DOHH2 (cell line): ENCODE data around the gene DOK7.

Source experiments
- H3F3A ChIP-seq: fragments of 200-600 bp; sonication (generic), shearing (Covaris generic); 2 replicates; pipeline ENCODE4 v1.6.0; 2016; ENCODE audit warnings: antibody characterized with exemption, mild to moderate bottlenecking; ENCODE audit not compliant: control insufficient read depth, insufficient read depth
- H3K27ac ChIP-seq: fragments of 200-600 bp; sonication (generic); 2 replicates; pipeline ENCODE4 v1.5.1; 2014; ENCODE audit warnings: low read depth, mild to moderate bottlenecking, low read length, moderate library complexity
- H3K27me3 ChIP-seq: fragments of 200-600 bp; sonication (generic); 2 replicates; pipeline ENCODE4 v1.6.1; 2014; ENCODE audit warnings: mild to moderate bottlenecking, low read length, mixed read lengths; ENCODE audit not compliant: control insufficient read depth
- H3K36me3 ChIP-seq: fragments of 200-600 bp; sonication (generic); 2 replicates; pipeline ENCODE4 v1.6.1; 2014; ENCODE audit warnings: mild to moderate bottlenecking, low read length, moderate library complexity, mixed read lengths; ENCODE audit not compliant: control insufficient read depth
- H3K4me1 ChIP-seq: fragments of 200-600 bp; sonication (generic); 2 replicates; pipeline ENCODE4 v1.6.1; 2014; ENCODE audit warnings: mild to moderate bottlenecking, low read length, mixed read lengths; ENCODE audit not compliant: control insufficient read depth
- H3K4me2 ChIP-seq: fragments of 200-600 bp; sonication (generic); 2 replicates; pipeline ENCODE4 v1.6.0; 2014; ENCODE audit warnings: mild to moderate bottlenecking, low read length, moderate library complexity
- H3K4me3 ChIP-seq: fragments of 200-600 bp; sonication (generic); 2 replicates; pipeline ENCODE4 v1.5.1; 2014; ENCODE audit warnings: mild to moderate bottlenecking, low read length, mixed read lengths
- H3K79me2 ChIP-seq: fragments of 200-600 bp; sonication (generic); 2 replicates; pipeline ENCODE4 v1.6.1; 2014; ENCODE audit warnings: mild to moderate bottlenecking, low read length, mixed read lengths; ENCODE audit not compliant: control insufficient read depth
- H3K9me2 ChIP-seq: fragments of 200-600 bp; sonication (generic); replicated peaks from 2 replicates; pipeline ENCODE4 v1.6.1; 2014; ENCODE audit warnings: mild to moderate bottlenecking, low read length, mixed read lengths; ENCODE audit not compliant: control insufficient read depth
- H3K9me3 ChIP-seq: fragments of 200-600 bp; sonication (generic); 2 replicates; pipeline ENCODE4 v1.6.1; 2014; ENCODE audit warnings: antibody characterized with exemption, low read length, mixed read lengths; ENCODE audit not compliant: control insufficient read depth, insufficient read depth
- H4K20me1 ChIP-seq: fragments of 200-600 bp; sonication (generic); 2 replicates; pipeline ENCODE4 v1.6.0; 2014; ENCODE audit warnings: low read depth, mild to moderate bottlenecking, antibody characterized with exemption, low read length, moderate library complexity; ENCODE audit not compliant: control insufficient read depth, insufficient read depth
- CTCF ChIP-seq: fragments of 200-600 bp; sonication (generic); IDR thresholded peaks from one replicate; pipeline ENCODE4 v1.5.1; 2014; ENCODE audit warnings: antibody characterized with exemption, mild to moderate bottlenecking, low read depth, low read length; ENCODE audit not compliant: poor library complexity, severe bottlenecking
- EZH2phosphoT487 ChIP-seq: fragments of 200-600 bp; sonication (generic); IDR thresholded peaks from 2 replicates; pipeline ENCODE4 v1.6.1; 2017; ENCODE audit warnings: borderline replicate concordance, mild to moderate bottlenecking, antibody characterized with exemption, low read length, moderate library complexity, mixed read lengths

DOK7 gene

DNA sequence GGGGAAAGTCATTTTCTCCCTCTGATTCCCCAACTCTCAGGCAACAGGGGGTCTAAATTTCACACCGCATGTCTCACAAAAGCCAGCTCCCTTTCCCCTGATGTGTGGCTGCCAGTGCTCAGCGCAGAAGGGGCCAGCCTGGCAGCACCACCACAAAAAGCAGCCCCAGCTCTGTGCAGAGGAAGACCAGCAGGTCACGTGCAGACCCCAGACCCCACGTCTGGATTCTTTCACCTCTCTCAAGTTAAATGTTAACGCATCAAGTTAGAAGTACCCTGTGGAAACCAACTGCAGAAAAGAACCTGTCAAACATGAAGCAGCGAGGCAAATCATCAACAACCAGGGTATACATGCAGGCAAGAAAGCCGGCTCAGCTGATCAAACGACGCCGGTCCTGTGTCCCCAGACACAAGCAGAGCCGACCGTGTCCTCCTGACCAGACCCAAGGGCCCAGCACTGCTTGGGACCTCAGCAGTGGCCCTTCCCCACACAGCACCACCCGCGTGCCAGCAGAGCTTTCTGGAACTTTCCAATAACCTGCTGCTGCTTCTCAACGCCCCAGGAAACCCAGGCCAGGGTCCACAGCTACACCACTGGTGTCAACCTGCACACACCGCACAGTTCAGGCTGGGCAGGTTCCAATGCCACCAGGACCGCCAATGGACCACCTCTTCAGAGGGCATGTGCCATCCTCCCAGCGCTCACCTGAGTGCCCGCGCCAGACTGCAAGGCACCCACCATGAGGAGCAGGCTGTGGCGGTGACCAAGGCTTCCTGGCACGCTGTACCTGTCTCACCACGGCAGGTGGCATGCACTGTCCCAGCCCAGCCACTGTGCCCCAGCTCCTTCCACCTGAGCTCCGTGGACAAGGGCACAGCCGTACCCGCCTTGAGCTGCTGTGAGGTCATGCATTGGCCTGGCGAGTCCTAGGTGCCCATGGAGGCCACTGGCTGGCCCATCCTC lies 65.1 kb downstream of the DOK7 start:
- peaks cover 17% of the 10 kb centered on the region for H4K20me1 ChIP-seq
- H3K27me3 ChIP-seq: no peaks in the 10 kb centered on the region
- H3K4me1 ChIP-seq: peaks cover 33% of the 10 kb centered on the region
- H3K79me2 ChIP-seq: peaks cover 56% of the 10 kb centered on the region
- H3K4me2 ChIP-seq: no peak overlapping the region
- peaks cover 42% of the 10 kb centered on the region for H3K36me3 ChIP-seq
- no peak overlapping the region for H3K27ac ChIP-seq
- H3K9me3 ChIP-seq: no peaks in the 10 kb centered on the region
- no peak overlapping the region for H3K4me3 ChIP-seq
- no peaks in the 10 kb centered on the region for H3K9me2 ChIP-seq
- no peaks in the 10 kb centered on the region for H3F3A ChIP-seq
- TF ChIP-seq EZH2phosphoT487 (no peak), CTCF (no peak)

DNA sequence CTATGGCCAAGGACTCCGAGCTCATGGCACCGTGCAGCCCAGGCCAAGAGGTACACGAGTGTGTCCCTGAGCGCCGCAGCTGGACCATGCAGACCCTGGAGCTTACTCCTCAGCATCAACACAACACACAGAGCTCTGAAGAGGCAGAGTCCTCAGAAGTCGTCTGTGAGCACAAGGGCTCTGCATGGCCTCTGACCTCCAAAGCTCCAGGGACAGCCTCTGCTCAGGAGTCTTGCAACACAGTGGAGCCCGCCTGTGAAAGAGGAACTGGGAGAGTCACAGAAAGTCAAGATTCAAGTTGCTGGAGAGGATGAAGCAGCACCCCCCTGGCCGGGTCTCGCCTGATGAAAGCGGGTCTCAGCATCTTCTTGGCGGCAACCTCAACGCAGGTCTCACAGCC lies 66.3 kb downstream of the DOK7 start:
- Histone ChIP-seq H3F3A (no peaks in the 10 kb centered on the region), H3K27me3 (no peaks in the 10 kb centered on the region), H3K4me3 (no peak overlapping the region), H3K4me1 (peaks cover 33% of the 10 kb centered on the region), H3K36me3 (peaks cover 31% of the 10 kb centered on the region), H3K27ac (no peak overlapping the region), H3K9me3 (no peaks in the 10 kb centered on the region), H4K20me1 (peaks cover 13% of the 10 kb centered on the region; the same call in 1 of the 2 replicates), H3K4me2 (peak overlapping the region; percentile 24; the same call in 1 of the 2 replicates), H3K9me2 (no peaks in the 10 kb centered on the region), H3K79me2 (peaks cover 56% of the 10 kb centered on the region)
- no peak for TF ChIP-seq CTCF
- TF ChIP-seq EZH2phosphoT487: no peak

DNA sequence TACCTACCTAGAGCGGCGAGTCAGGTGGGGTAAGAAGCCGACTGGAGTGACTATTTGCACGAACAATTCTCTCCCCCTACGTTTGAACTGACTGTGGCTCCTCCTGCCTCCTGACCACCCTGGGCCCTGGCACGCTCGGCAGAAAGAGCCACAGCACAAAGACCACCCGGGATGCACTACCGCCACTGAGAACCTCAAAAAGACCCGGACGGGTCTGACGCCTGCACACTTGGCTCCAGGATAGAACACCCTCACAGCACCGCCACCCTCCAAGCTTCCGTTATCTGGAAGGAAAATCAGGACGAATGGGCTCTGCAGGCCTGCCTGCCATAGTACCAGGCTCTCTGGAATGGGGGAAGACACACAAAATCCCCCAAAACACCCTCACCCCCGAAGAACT lies 66.9 kb downstream of the DOK7 start:
- H3F3A ChIP-seq: no peaks in the 10 kb centered on the region
- no peaks in the 10 kb centered on the region for H3K27me3 ChIP-seq
- H3K27ac ChIP-seq: no peak overlapping the region
- H3K36me3 ChIP-seq: peaks cover 24% of the 10 kb centered on the region
- H3K4me2 ChIP-seq: peak overlapping the region; percentile 24; the same call in 1 of the 2 replicates
- peaks cover 33% of the 10 kb centered on the region for H3K4me1 ChIP-seq
- TF ChIP-seq EZH2phosphoT487 (no peak), CTCF (no peak)
- H3K9me3 ChIP-seq: no peaks in the 10 kb centered on the region
- peaks cover 56% of the 10 kb centered on the region for H3K79me2 ChIP-seq
- no peak overlapping the region for H3K4me3 ChIP-seq
- peaks cover 13% of the 10 kb centered on the region; the same call in 1 of the 2 replicates for H4K20me1 ChIP-seq
- H3K9me2 ChIP-seq: no peaks in the 10 kb centered on the region
